Mononuclear cell (primary cell): Measurements from ENCODE around the gene GBA2. TPM values are rescaled to one million over a fixed set of nuclear protein-coding genes. Genes with fewer than 3 reads are reported as not detected.

ENCODE experiments used
- H3K27me3 ChIP-seq: 2 replicates; pipeline ENCODE4 v1.6.0; 2011; ENCODE audit warnings: low read length, control low read depth; ENCODE audit not compliant: insufficient read depth
- H3K4me1 ChIP-seq: 2 replicates; pipeline ENCODE4 v1.5.1; 2011; ENCODE audit warnings: mild to moderate bottlenecking, low read length, control low read depth; ENCODE audit not compliant: insufficient read depth
- H3K4me3 ChIP-seq: 2 replicates; pipeline ENCODE4 v1.5.1; 2011; ENCODE audit warnings: mild to moderate bottlenecking, low read length, moderate library complexity
- H3K9me3 ChIP-seq: 2 replicates; pipeline ENCODE4 v1.5.1; 2011; ENCODE audit warnings: low read depth, mild to moderate bottlenecking, control low read depth, low read length
- total RNA-seq: library from RNA; depleted of rRNA; stranded (reverse); fragments of >200 nt; gene quantifications from one replicate; pipeline ENCODE4 v1.2.3, GENCODE V29; 2012

The GBA2 gene
- total RNA-seq, result 13.4 TPM

- H3K9me3 ChIP-seq, result no peaks in the 10 kb centered on the region
- no peaks in the 10 kb centered on the region for H3K27me3 ChIP-seq
- H3K4me3 ChIP-seq, result peak within 1 kb of the TSS; percentile 74
- peaks cover 51% of the 10 kb centered on the region for H3K4me1 ChIP-seq
Observed at GRCh38 chr9:35748858-35749514, at the start of gene GBA2, which contains the start of gene RGP1. Gene GBA2 (minus strand): TSS chr9:35749228. CDS start chr9:35748704, 524 bp downstream. Gene RGP1 (plus strand): TSS chr9:35749287. CDS start chr9:35749756, 469 bp downstream.

- H3K27me3 ChIP-seq, result no peaks in the 10 kb centered on the region
- H3K9me3 ChIP-seq, result no peaks in the 10 kb centered on the region
- no peaks in the 10 kb centered on the region for H3K4me1 ChIP-seq
- H3K4me3 ChIP-seq, result no peak overlapping the region
Observed at GRCh38 chr9:35797311-35798109, 48.5 kb upstream of the GBA2 start.

GRCh38 chr9:35795695-35796094, 46.7 kb upstream of the GBA2 start:
- Histone ChIP-seq H3K4me3 (no peak overlapping the region), H3K4me1 (no peaks in the 10 kb centered on the region), H3K27me3 (peaks cover 2% of the 10 kb centered on the region), H3K9me3 (no peaks in the 10 kb centered on the region)

GRCh38 chr9:35793461-35793860, 44.4 kb upstream of the GBA2 start:
- Histone ChIP-seq H3K4me1 (no peaks in the 10 kb centered on the region), H3K27me3 (peaks cover 2% of the 10 kb centered on the region), H3K9me3 (no peaks in the 10 kb centered on the region), H3K4me3 (no peak overlapping the region)

GRCh38 chr9:35792826-35793225, 43.8 kb upstream of the GBA2 start:
- H3K27me3 ChIP-seq, result peaks cover 2% of the 10 kb centered on the region
- H3K4me1 ChIP-seq, result no peaks in the 10 kb centered on the region
- H3K4me3 ChIP-seq, result no peak overlapping the region
- no peaks in the 10 kb centered on the region for H3K9me3 ChIP-seq

DNA sequence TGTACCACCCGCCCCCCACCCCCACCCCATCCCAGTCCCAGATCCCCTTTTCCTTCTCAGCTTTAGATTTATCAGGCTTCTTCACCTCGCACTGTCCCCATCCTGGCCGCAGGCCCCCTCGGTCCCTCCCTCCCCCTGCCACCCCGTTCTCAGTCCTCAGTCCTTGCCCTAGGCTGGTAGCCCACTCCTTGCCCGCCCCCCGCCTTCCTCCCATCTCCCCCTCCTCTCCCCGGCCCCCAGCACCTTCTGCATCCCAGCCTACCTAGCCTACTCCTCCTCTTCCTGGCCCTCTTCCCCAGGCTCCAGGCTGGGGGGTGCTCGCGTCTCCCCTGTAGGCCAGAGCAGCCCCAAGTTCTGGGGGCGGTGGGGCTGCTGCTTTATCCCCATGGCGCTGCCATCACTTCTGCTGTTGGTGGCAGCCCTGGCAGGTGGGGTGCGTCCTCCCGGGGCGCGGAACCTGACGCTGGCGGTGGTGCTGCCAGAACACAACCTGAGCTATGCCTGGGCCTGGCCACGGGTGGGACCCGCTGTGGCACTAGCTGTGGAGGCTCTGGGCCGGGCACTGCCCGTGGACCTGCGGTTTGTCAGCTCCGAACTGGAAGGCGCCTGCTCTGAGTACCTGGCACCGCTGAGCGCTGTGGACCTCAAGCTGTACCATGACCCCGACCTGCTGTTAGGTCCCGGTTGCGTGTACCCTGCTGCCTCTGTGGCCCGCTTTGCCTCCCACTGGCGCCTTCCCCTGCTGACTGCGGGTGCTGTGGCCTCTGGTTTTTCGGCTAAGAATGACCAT, 43.2 kb upstream of the GBA2 start:
- H3K4me1 ChIP-seq, result no peaks in the 10 kb centered on the region
- no peak overlapping the region for H3K4me3 ChIP-seq
- no peaks in the 10 kb centered on the region for H3K9me3 ChIP-seq
- H3K27me3 ChIP-seq, result peaks cover 2% of the 10 kb centered on the region

- Histone ChIP-seq H3K4me3 (no peak within 1 kb of the TSS), H3K4me1 (no peaks in the 10 kb centered on the region), H3K27me3 (peaks cover 2% of the 10 kb centered on the region), H3K9me3 (no peaks in the 10 kb centered on the region)
Observed at GRCh38 chr9:35791297-35791921, 42.4 kb upstream of the GBA2 start, which contains the start of gene NPR2. Gene NPR2 (plus strand): TSS chr9:35791591. CDS start chr9:35792409, 818 bp downstream.

DNA sequence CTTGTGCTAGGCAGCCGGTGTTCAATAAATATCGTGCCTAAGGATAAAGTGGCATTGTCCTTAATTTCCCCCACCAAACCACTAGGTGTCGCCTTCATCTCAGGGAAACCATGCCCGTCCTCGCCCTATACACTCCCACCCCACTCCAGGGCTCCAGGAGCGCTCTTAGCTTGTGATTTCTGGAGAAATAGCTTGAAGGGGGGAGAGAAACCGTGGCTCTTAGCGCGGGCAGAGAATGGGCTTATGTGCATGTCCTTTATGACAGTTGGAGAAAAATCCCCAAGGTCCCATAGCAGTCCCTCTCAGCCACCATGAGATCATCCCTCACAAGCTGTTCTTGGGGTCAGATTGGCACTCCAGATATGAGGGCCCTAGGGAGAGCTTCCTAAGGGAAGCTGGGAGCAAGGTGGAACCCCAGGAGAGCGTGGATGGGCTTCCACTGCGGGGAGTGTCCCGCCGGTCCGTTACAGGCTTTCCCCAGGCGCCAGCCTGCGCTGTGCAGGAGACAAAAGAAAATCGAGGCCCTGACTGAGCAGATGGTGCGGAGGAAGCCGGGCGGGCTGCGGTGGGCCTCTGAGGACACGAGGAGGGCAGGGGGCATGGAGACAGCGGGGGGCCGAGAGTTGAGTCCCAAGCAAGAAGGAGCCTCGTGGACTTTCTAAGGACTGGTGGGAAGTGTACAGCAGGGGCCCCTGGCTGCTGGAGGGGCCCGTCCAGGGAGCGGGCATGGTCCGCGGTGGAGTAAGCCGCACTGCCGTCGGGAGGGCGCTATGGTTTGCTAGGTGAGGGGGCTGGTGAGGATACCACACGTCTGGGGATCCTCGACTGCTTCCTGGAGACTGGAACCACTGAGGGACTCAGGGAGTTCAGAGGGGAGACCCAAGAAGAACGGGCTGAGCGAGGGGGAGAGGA, 41.6 kb upstream of the GBA2 start:
- Histone ChIP-seq H3K4me1 (no peaks in the 10 kb centered on the region), H3K4me3 (no peak overlapping the region), H3K9me3 (no peaks in the 10 kb centered on the region), H3K27me3 (peaks cover 2% of the 10 kb centered on the region)

DNA sequence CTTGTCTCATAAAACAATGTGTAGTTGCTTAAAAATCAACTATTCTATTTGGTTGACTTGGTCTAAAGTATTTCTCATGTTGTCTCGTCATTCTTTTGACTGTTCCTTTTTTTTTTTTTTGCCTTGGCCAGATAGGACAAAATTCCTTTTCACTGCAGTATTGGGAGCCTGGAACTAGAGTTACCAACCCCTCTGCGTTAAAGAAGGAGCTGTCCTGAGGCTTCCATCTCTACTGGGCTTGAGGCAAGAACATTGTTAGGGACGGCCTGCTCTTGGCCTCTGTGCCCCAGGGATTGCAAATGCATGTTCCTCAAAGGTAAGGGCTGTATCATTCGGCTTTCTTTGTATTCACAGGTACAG, 41.0 kb upstream of the GBA2 start:
- Histone ChIP-seq H3K27me3 (peaks cover 2% of the 10 kb centered on the region), H3K4me3 (no peak overlapping the region), H3K9me3 (no peaks in the 10 kb centered on the region), H3K4me1 (no peaks in the 10 kb centered on the region)

DNA sequence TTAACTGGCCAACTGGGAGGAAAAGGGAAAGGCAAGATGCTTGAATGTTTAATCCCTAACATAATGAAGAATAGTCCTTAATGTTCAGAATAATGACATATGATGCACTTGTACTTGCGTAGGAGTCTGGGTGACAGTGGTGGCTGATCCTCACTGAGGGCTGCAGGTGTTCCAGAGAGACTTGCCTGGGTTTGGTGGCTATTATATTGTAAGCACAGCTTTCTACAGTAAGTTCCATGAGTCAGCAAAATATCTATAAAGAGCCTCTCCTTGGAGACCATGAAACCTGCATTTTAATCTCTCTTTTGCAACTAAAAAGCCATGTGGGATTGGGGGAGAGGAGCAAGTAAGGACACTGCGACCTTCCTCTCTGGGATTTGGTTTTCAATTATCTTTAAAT, 40.5 kb upstream of the GBA2 start:
- Histone ChIP-seq H3K27me3 (peaks cover 2% of the 10 kb centered on the region), H3K4me1 (no peaks in the 10 kb centered on the region), H3K4me3 (no peak overlapping the region), H3K9me3 (no peaks in the 10 kb centered on the region)

DNA sequence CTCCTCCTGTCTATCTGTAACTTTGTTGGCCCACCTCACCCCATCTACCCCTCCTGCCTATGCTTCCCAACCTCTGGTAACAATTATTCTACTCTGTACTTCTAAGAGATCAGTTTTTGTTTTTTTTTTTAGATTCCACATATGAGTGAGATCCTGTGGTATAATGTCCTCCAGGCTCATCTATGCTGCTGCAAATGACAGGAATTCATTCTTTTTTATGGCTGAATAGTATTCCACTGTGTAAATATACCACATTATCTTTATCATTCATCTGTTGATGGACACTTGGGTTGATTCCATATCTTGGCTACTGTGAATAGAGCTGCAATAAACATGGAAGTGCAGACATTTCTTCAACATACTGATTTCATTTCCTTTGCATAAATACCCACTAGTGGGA, 34.4 kb upstream of the GBA2 start:
- H3K27me3 ChIP-seq, result no peaks in the 10 kb centered on the region
- no peaks in the 10 kb centered on the region for H3K9me3 ChIP-seq
- H3K4me3 ChIP-seq, result no peak overlapping the region
- no peaks in the 10 kb centered on the region for H3K4me1 ChIP-seq

DNA sequence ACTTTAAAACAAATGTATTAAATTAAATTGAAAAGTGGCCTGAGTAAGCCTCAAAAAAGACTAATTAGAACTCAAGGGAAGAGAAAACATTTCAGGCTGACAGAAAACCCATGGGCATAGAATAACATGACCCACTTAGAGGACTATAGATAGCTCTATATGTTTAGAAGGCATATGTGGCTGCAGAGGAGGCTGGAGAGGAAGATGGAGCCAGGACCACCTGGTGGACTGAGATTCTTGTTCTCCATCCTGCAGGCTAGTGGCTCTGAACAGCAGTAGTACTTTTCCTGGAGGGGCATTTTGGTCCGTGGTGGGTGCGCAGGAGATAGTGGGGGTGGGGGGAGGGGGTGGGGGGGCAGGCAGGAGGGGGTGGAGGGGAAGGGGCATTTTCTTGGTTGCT, 32.0 kb upstream of the GBA2 start:
- Histone ChIP-seq H3K9me3 (no peaks in the 10 kb centered on the region), H3K27me3 (no peaks in the 10 kb centered on the region), H3K4me1 (peaks cover 4% of the 10 kb centered on the region), H3K4me3 (no peak overlapping the region)

GRCh38 chr9:35778496-35778895, 29.5 kb upstream of the GBA2 start:
- H3K4me1 ChIP-seq, result peaks cover 16% of the 10 kb centered on the region
- H3K27me3 ChIP-seq, result no peaks in the 10 kb centered on the region
- H3K9me3 ChIP-seq, result no peaks in the 10 kb centered on the region
- H3K4me3 ChIP-seq, result no peak overlapping the region

- H3K4me1 ChIP-seq, result peaks cover 16% of the 10 kb centered on the region
- H3K27me3 ChIP-seq, result no peaks in the 10 kb centered on the region
- H3K4me3 ChIP-seq, result no peak overlapping the region
- no peaks in the 10 kb centered on the region for H3K9me3 ChIP-seq
Observed at GRCh38 chr9:35776018-35776417, 27.0 kb upstream of the GBA2 start.
